Smooth muscle cell (in vitro differentiated cells): Measurements from ENCODE around the gene PLEKHG4B. TPM values are rescaled to one million over a fixed set of nuclear protein-coding genes. Genes with fewer than 3 reads are reported as not detected.

ENCODE experiments used
- DNase-seq: peaks from one replicate; lab custom pipeline; 2025; ENCODE audit not compliant: unreplicated experiment; lab: John Stamatoyannopoulos, UW
- H2AFZ ChIP-seq: fragments of 200-600 bp; sonication (generic); 2 replicates; pipeline ENCODE4 v1.6.0; 2016; ENCODE audit warnings: antibody characterized with exemption, low read depth, mild to moderate bottlenecking
- H3F3A ChIP-seq: fragments of 200-600 bp; sonication (generic); 2 replicates; pipeline ENCODE4 v1.6.0; 2017; ENCODE audit warnings: antibody characterized with exemption, low read depth
- H3K27ac ChIP-seq: fragments of 200-600 bp; sonication (generic); 2 replicates; pipeline ENCODE4 v1.5.1; 2016; ENCODE audit warnings: low read depth, mild to moderate bottlenecking
- H3K27me3 ChIP-seq: fragments of 200-600 bp; sonication (generic); 2 replicates; pipeline ENCODE4 v1.6.1; 2016; ENCODE audit warnings: low read depth, mild to moderate bottlenecking
- H3K36me3 ChIP-seq: fragments of 200-600 bp; sonication (generic); 2 replicates; pipeline ENCODE4 v1.5.1; 2016; ENCODE audit warnings: low read depth
- H3K4me1 ChIP-seq: fragments of 200-600 bp; sonication (generic); 2 replicates; pipeline ENCODE4 v1.5.1; 2016; ENCODE audit warnings: low read depth
- H3K4me2 ChIP-seq: fragments of 200-600 bp; sonication (generic); 2 replicates; pipeline ENCODE4 v1.6.0; 2016; ENCODE audit warnings: mild to moderate bottlenecking
- H3K4me3 ChIP-seq: fragments of 200-600 bp; sonication (generic); 2 replicates; pipeline ENCODE4 v1.5.1; 2016; ENCODE audit warnings: mild to moderate bottlenecking
- H3K79me2 ChIP-seq: fragments of 200-600 bp; sonication (generic); 2 replicates; pipeline ENCODE4 v1.6.0; 2016; ENCODE audit warnings: low read depth, mild to moderate bottlenecking
- H3K9ac ChIP-seq: fragments of 200-600 bp; sonication (generic); 2 replicates; pipeline ENCODE4 v1.6.0; 2016; ENCODE audit warnings: low read depth
- H3K9me3 ChIP-seq: fragments of 200-600 bp; sonication (generic); replicated peaks from 2 replicates; pipeline ENCODE4 v1.5.1; 2016; ENCODE audit warnings: low read depth
- H4K20me1 ChIP-seq: fragments of 200-600 bp; sonication (generic); 2 replicates; pipeline ENCODE4 v1.6.0; 2016; ENCODE audit warnings: low read depth
- CTCF ChIP-seq: fragments of 200-600 bp; sonication (generic); IDR thresholded peaks from 2 replicates; pipeline ENCODE4 v1.5.1; 2017; ENCODE audit warnings: borderline replicate concordance, mild to moderate bottlenecking, antibody characterized with exemption; ENCODE audit not compliant: insufficient read depth, poor library complexity, severe bottlenecking
- WGBS: methylation state at CpG from one replicate; pipeline ENCODE4 v1.1.7; 2016; ENCODE audit warnings: low lambda C conversion rate; 5-methylcytosine and 5-hydroxymethylcytosine counted together
- polyA plus RNA-seq: library from polyadenylated mRNA; unstranded; fragments of >200 nt; fragmentation: Nextera tagmentation; extraction: Ambion mirVana; gene quantifications from 2 replicates; pipeline ENCODE4 v1.2.1, GENCODE V29; 2016
- total RNA-seq: library from RNA; depleted of rRNA; stranded (reverse); fragments of >200 nt; gene quantifications from 2 replicates; pipeline ENCODE4 v1.2.3, GENCODE V29; 2014

PLEKHG4B gene
- total and polyA plus RNA-seq, 2 experiments from 2014 or later, result 6.3 to 12.1 TPM

DNA sequence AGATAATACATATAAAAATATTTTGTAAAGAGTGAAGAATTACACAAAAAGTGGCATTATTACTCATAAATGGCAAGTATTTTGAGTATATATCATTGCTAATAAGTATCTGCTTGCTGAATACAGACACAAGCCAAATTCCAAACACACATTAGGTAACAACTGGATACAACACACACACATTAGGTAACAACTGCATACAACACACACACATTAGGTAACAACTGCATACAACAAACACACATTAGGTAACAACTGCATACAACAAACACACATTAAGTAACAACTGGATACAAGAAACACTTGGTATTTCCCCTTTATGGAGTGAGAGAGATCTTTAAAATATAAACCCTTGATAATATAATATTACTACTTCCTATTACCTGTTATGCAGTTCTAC, 112.5 kb downstream of the PLEKHG4B start:
- no peak overlapping the region for H3K4me2 ChIP-seq
- no peaks in the 10 kb centered on the region for H3K9me3 ChIP-seq
- no peak for DNase-seq
- H3K27ac ChIP-seq, result no peak overlapping the region
- H3K79me2 ChIP-seq, result peaks cover 12% of the 10 kb centered on the region
- H3K36me3 ChIP-seq, result no peaks in the 10 kb centered on the region
- H3K4me1 ChIP-seq, result no peaks in the 10 kb centered on the region
- H3K9ac ChIP-seq, result no peak overlapping the region
- H3K27me3 ChIP-seq, result no peaks in the 10 kb centered on the region
- no peak overlapping the region for H2AFZ ChIP-seq
- peaks cover 76% of the 10 kb centered on the region for H4K20me1 ChIP-seq
- no peak for TF ChIP-seq CTCF
- no peak overlapping the region for H3K4me3 ChIP-seq
- H3F3A ChIP-seq, result no peaks in the 10 kb centered on the region

GRCh38 chr5:204966-205670, 113.2 kb downstream of the PLEKHG4B start:
- WGBS, result 98% methylated on average over 30 of the region's 30 CpGs
- no peaks in the 10 kb centered on the region for H3K9me3 ChIP-seq
- no peaks in the 10 kb centered on the region for H3K27me3 ChIP-seq

GRCh38 chr5:206406-206805, 114.4 kb downstream of the PLEKHG4B start:
- H3K4me2 ChIP-seq, result no peak overlapping the region
- H2AFZ ChIP-seq, result no peak overlapping the region
- peaks cover 75% of the 10 kb centered on the region for H4K20me1 ChIP-seq
- DNase-seq, result no peak
- H3K27me3 ChIP-seq, result no peaks in the 10 kb centered on the region
- WGBS, result 72% methylated on average over 11 of the region's 11 CpGs
- peaks cover 20% of the 10 kb centered on the region for H3K79me2 ChIP-seq
- H3K4me3 ChIP-seq, result no peak overlapping the region
- no peaks in the 10 kb centered on the region for H3K36me3 ChIP-seq
- no peaks in the 10 kb centered on the region for H3K4me1 ChIP-seq
- no peaks in the 10 kb centered on the region for H3F3A ChIP-seq
- no peak overlapping the region for H3K27ac ChIP-seq
- TF ChIP-seq CTCF, result no peak
- H3K9me3 ChIP-seq, result no peaks in the 10 kb centered on the region
- H3K9ac ChIP-seq, result no peak overlapping the region

More at GRCh38 chr5:204966-205670, 113.2 kb downstream of the PLEKHG4B start:
- H2AFZ ChIP-seq, result no peak overlapping the region
- no peaks in the 10 kb centered on the region for H3K36me3 ChIP-seq
- H3F3A ChIP-seq, result no peaks in the 10 kb centered on the region
- H3K4me2 ChIP-seq, result no peak overlapping the region
- no peaks in the 10 kb centered on the region for H3K4me1 ChIP-seq
- H4K20me1 ChIP-seq, result peaks cover 77% of the 10 kb centered on the region
- no peak overlapping the region for H3K4me3 ChIP-seq
- DNase-seq, result no peak
- no peak for TF ChIP-seq CTCF
- H3K9ac ChIP-seq, result no peak overlapping the region
- H3K27ac ChIP-seq, result no peak overlapping the region
- peaks cover 16% of the 10 kb centered on the region for H3K79me2 ChIP-seq
